ENCODE measurements around the gene VSNL1. TPM values are rescaled to one million over a fixed set of nuclear protein-coding genes. Genes with fewer than 3 reads are reported as not detected.
A peak's percentile ranks its signal among the peaks of the same experiment; 100 is the strongest.

VSNL1 gene
- total RNA-seq, 1 experiment from 2014 or later: 9.9 TPM

DNA sequence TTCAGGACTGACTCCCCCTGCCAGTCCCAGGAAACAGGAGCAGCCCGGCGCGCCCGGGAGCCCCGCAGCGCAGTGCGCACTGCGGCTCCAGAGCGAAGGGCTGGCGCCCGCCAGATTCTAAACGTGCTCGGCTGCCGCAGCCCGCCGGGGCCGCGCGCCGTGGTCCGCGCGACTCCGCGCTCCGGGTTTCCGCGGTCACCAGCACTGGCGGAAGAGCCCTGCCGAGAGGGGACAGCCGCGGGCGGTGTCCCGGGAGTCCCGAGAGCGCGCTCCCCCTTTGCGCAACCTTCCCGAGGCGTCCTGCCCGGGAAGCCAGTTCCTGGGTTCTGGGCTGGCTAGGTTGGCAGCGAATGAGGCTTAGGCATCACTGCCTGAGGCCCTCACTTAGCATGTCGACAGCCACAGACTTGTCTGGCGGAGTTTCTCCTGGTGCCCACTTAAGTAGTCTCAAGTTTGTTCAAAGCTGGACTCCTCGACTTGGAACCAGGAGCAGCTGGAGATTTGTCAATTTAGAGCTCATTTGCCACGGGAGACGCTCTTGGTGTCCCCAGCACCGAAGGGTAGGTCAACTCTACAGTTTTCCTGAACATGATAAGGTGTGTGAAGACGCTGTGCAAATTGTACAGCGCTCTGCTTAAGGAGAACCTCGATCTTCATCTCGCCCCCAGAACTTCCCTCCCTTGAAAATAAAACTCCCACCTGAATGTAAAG lies 1.5 kb upstream of the VSNL1 start:
- no peak overlapping the region for H4K8ac ChIP-seq (replicated peaks; ENCODE audit: insufficient read length, low read depth, low read length)
- no peak for TF ChIP-seq CTCF (conservative IDR thresholded peaks at IDR 0.05)
- H4K20me1 ChIP-seq (ENCODE audit: control insufficient read depth, insufficient read depth, insufficient read length): no peaks in the 10 kb centered on the region
- H2BK5ac ChIP-seq (ENCODE audit: insufficient read length, low read length): no peak overlapping the region
- peaks cover 35% of the 10 kb centered on the region for H3K23me2 ChIP-seq (ENCODE audit: insufficient read length, low read depth, low read length, poor library complexity, severe bottlenecking)
- peaks cover 4% of the 10 kb centered on the region for H3K4me1 ChIP-seq (ENCODE audit: insufficient read depth, low read length)
- H3K23ac ChIP-seq (ENCODE audit: insufficient read length, low read depth, low read length): no peak overlapping the region
- DNase-seq: peak; percentile 78
- H2BK20ac ChIP-seq (ENCODE audit: low read depth, low read length, poor library complexity, severe bottlenecking): no peak overlapping the region
- peak overlapping the region; percentile 96 for H3K9ac ChIP-seq (ENCODE audit: extremely low read depth, insufficient read length, low read length)
- Mint-ChIP-seq H3K4me3 (peak overlapping the region; percentile 70 to 95), H3K4me1 (peaks cover 38 to 56% of the 10 kb centered on the region in 2 experiments), H3K27me3 (ENCODE audit: low read depth) (peaks cover 26% of the 10 kb centered on the region), H3K27ac (no peak overlapping the region; a peak in 2 of 7 replicates), H3K9me3 (no peaks in the 10 kb centered on the region; a peak in 1 of 5 replicates), H3K36me3 (ENCODE audit: insufficient read depth in 1 of 3, low read depth in 3 of 3) (no peaks in the 10 kb centered on the region; a peak in 1 of 7 replicates)
- no peak overlapping the region for H4K5ac ChIP-seq (ENCODE audit: insufficient read length, low read depth, low read length)
- H2BK15ac ChIP-seq (ENCODE audit: low read depth, low read length): no peak overlapping the region
- no peak overlapping the region for H3T11ph ChIP-seq (ENCODE audit: low read length)
- H3K9me3 ChIP-seq (ENCODE audit: control insufficient read depth, low read depth, low read length): no peaks in the 10 kb centered on the region
- no peak overlapping the region for H2BK12ac ChIP-seq (ENCODE audit: insufficient read length, low read depth, low read length)
- no peak overlapping the region for H4K91ac ChIP-seq (ENCODE audit: insufficient read length, low read depth, low read length)
- peak overlapping the region; percentile 72; the same call in 1 of the 2 replicates for H3K14ac ChIP-seq (ENCODE audit: insufficient read depth, low read length)
- peaks cover 18% of the 10 kb centered on the region for H3K79me2 ChIP-seq (ENCODE audit: insufficient read depth, low read length)
- no CpG with 5 or more reads among the region's 52 CpGs for WGBS (ENCODE audit: extremely low coverage, insufficient read length, low lambda C conversion rate)
- no peak overlapping the region for H2AK5ac ChIP-seq (ENCODE audit: insufficient read length, low read length)
- H2AFZ ChIP-seq (ENCODE audit: low read length): no peak overlapping the region
- H3K56ac ChIP-seq (ENCODE audit: insufficient read length, low read depth, low read length): no peak overlapping the region
- no peaks in the 10 kb centered on the region for H3K79me1 ChIP-seq (ENCODE audit: insufficient read depth, low read depth, low read length, poor library complexity, severe bottlenecking)
- H3K27me3 ChIP-seq (ENCODE audit: insufficient read depth, low read length): no peaks in the 10 kb centered on the region
- no peak overlapping the region for H3K4ac ChIP-seq (ENCODE audit: low read depth, low read length)
- H3K27ac ChIP-seq (ENCODE audit: insufficient read length, low read depth, low read length): peak overlapping the region; percentile 72
- H3K18ac ChIP-seq (ENCODE audit: insufficient read length, low read depth, low read length): no peak overlapping the region
- peak overlapping the region; percentile 100 for H3K4me2 ChIP-seq (ENCODE audit: insufficient read depth, insufficient read length, low read length)
- H2BK120ac ChIP-seq (ENCODE audit: low read depth, low read length, poor library complexity, severe bottlenecking): no peak overlapping the region
